H9 (cell line): Measurements from ENCODE around the gene ALDH1A3. TPM values are rescaled to one million over a fixed set of nuclear protein-coding genes. Genes with fewer than 3 reads are reported as not detected.

Experiments
- DNase-seq: peaks from one replicate; pipeline ENCODE4 v3.0.0-alpha.2; 2017
- H2AFZ ChIP-seq: one replicate; pipeline ENCODE4 v1.6.1; 2013; ENCODE audit warnings: mild to moderate bottlenecking, low read length, control low read depth, moderate library complexity
- H2AK5ac ChIP-seq: 2 replicates; pipeline ENCODE4 v1.6.1; 2013; ENCODE audit warnings: low read length, control low read depth, mixed read lengths; ENCODE audit not compliant: insufficient read length
- H2BK120ac ChIP-seq: one replicate; pipeline ENCODE4 v1.6.1; 2013; ENCODE audit warnings: low read depth, mild to moderate bottlenecking, low read length, control low read depth, inconsistent platforms; ENCODE audit not compliant: poor library complexity, severe bottlenecking
- H2BK12ac ChIP-seq: 2 replicates; pipeline ENCODE4 v1.6.1; 2013; ENCODE audit warnings: low read length, control low read depth, mixed read lengths, low read depth; ENCODE audit not compliant: insufficient read length
- H2BK15ac ChIP-seq: 2 replicates; pipeline ENCODE4 v1.6.1; 2013; ENCODE audit warnings: low read depth, low read length, control low read depth
- H2BK20ac ChIP-seq: one replicate; pipeline ENCODE4 v1.6.1; 2013; ENCODE audit warnings: low read depth, mild to moderate bottlenecking, low read length, control low read depth, inconsistent platforms; ENCODE audit not compliant: poor library complexity, severe bottlenecking
- H2BK5ac ChIP-seq: 2 replicates; pipeline ENCODE4 v1.6.1; 2013; ENCODE audit warnings: low read length, control low read depth, mixed read lengths; ENCODE audit not compliant: insufficient read length
- H3K14ac ChIP-seq: 2 replicates; pipeline ENCODE4 v1.6.1; 2013; ENCODE audit warnings: low read length, control low read depth; ENCODE audit not compliant: insufficient read depth
- H3K18ac ChIP-seq: 2 replicates; pipeline ENCODE4 v1.6.1; 2013; ENCODE audit warnings: low read depth, mild to moderate bottlenecking, mixed read lengths, low read length, control low read depth; ENCODE audit not compliant: insufficient read length
- H3K23ac ChIP-seq: 2 replicates; pipeline ENCODE4 v1.6.1; 2013; ENCODE audit warnings: low read length, control low read depth, mixed read lengths, low read depth; ENCODE audit not compliant: insufficient read length
- H3K23me2 ChIP-seq: 2 replicates; pipeline ENCODE4 v1.6.1; 2013; ENCODE audit warnings: low read depth, mild to moderate bottlenecking, mixed read lengths, low read length, control low read depth; ENCODE audit not compliant: insufficient read length, poor library complexity, severe bottlenecking
- H3K27ac ChIP-seq: 2 replicates; pipeline ENCODE4 v1.5.1; 2013; ENCODE audit warnings: low read length, control low read depth, mixed read lengths, low read depth; ENCODE audit not compliant: insufficient read length
- H3K27me3 ChIP-seq: 2 replicates; pipeline ENCODE4 v1.6.1; 2013; ENCODE audit warnings: low read length, control low read depth, inconsistent platforms; ENCODE audit not compliant: insufficient read depth
- H3K4ac ChIP-seq: 2 replicates; pipeline ENCODE4 v1.6.1; 2013; ENCODE audit warnings: low read depth, mild to moderate bottlenecking, control low read depth, inconsistent platforms, low read length, moderate library complexity
- H3K4me1 ChIP-seq: 2 replicates; pipeline ENCODE4 v1.6.1; 2013; ENCODE audit warnings: low read length, control low read depth, inconsistent platforms; ENCODE audit not compliant: insufficient read depth
- H3K4me2 ChIP-seq: 2 replicates; pipeline ENCODE4 v1.6.1; 2013; ENCODE audit warnings: low read length, control low read depth, mixed read lengths; ENCODE audit not compliant: insufficient read length, insufficient read depth
- H3K56ac ChIP-seq: 2 replicates; pipeline ENCODE4 v1.6.1; 2013; ENCODE audit warnings: low read depth, mild to moderate bottlenecking, mixed read lengths, low read length, control low read depth; ENCODE audit not compliant: insufficient read length
- H3K79me1 ChIP-seq: 2 replicates; pipeline ENCODE4 v1.6.1; 2013; ENCODE audit warnings: low read depth, mild to moderate bottlenecking, moderate library complexity, low read length, control low read depth, inconsistent platforms; ENCODE audit not compliant: insufficient read depth, poor library complexity, severe bottlenecking
- H3K79me2 ChIP-seq: 2 replicates; pipeline ENCODE4 v1.6.1; 2013; ENCODE audit warnings: low read length, control low read depth, inconsistent platforms; ENCODE audit not compliant: insufficient read depth
- H3K9ac ChIP-seq: 2 replicates; pipeline ENCODE4 v1.6.1; 2013; ENCODE audit warnings: low read length, control low read depth, mixed read lengths; ENCODE audit not compliant: insufficient read length; ENCODE audit errors: extremely low read depth
- H3K9me3 ChIP-seq: one replicate; pipeline ENCODE4 v1.6.1; 2013; ENCODE audit warnings: low read depth, low read length, inconsistent platforms; ENCODE audit not compliant: control insufficient read depth
- H3T11ph ChIP-seq: one replicate; pipeline ENCODE4 v1.6.1; 2013; ENCODE audit warnings: mild to moderate bottlenecking, low read length, control low read depth, inconsistent platforms
- H4K20me1 ChIP-seq: one replicate; pipeline ENCODE4 v1.6.1; 2013; ENCODE audit not compliant: control insufficient read depth, insufficient read length, insufficient read depth
- H4K5ac ChIP-seq: 2 replicates; pipeline ENCODE4 v1.6.1; 2013; ENCODE audit warnings: low read depth, mild to moderate bottlenecking, mixed read lengths, low read length, control low read depth; ENCODE audit not compliant: insufficient read length
- H4K8ac ChIP-seq: replicated peaks from 2 replicates; pipeline ENCODE4 v1.6.1; 2013; ENCODE audit warnings: low read length, control low read depth, mixed read lengths, low read depth; ENCODE audit not compliant: insufficient read length
- H4K91ac ChIP-seq: 2 replicates; pipeline ENCODE4 v1.6.1; 2013; ENCODE audit warnings: low read depth, mild to moderate bottlenecking, moderate library complexity, mixed read lengths, low read length, control low read depth; ENCODE audit not compliant: insufficient read length
- H3K27ac Mint-ChIP-seq, 3 experiments: 2 replicates in 2 of 3; 3 replicates in 1 of 3; pipeline ENCODE4 v1.8.0; 2020 to 2021; ENCODE audit warnings: mixed read lengths in 3 of 3, mild to moderate bottlenecking in 1 of 3, moderate library complexity in 1 of 3
- H3K27me3 Mint-ChIP-seq: 2 replicates; pipeline ENCODE4 v1.8.0; 2021; ENCODE audit warnings: low read depth, mild to moderate bottlenecking, moderate library complexity, mixed read lengths
- H3K36me3 Mint-ChIP-seq, 3 experiments: 2 replicates in 2 of 3; 3 replicates in 1 of 3; pipeline ENCODE4 v1.8.0; 2020 to 2021; ENCODE audit warnings: low read depth in 3 of 3, mixed read lengths in 3 of 3; ENCODE audit not compliant: insufficient read depth in 1 of 3
- H3K4me1 Mint-ChIP-seq, 2 experiments: 2 replicates each; pipeline ENCODE4 v1.8.0; 2020; ENCODE audit warnings: mixed read lengths in 2 of 2
- H3K4me3 Mint-ChIP-seq, 2 experiments: 2 replicates in 1 of 2; 3 replicates in 1 of 2; pipeline ENCODE4 v1.8.0; 2020 to 2021; ENCODE audit warnings: mild to moderate bottlenecking in 2 of 2, mixed read lengths in 2 of 2, moderate library complexity in 1 of 2
- H3K9me3 Mint-ChIP-seq, 2 experiments: 2 replicates in 1 of 2; 3 replicates in 1 of 2; pipeline ENCODE4 v1.8.0; 2020; ENCODE audit warnings: mild to moderate bottlenecking in 2 of 2, mixed read lengths in 2 of 2, moderate library complexity in 1 of 2
- WGBS: extraction: QIAGEN DNeasy Blood & Tissue Kit; methylation state at CpG from one replicate; pipeline ENCODE4 v1.1.7; 2013; ENCODE audit warnings: missing lambda C conversion rate, low lambda C conversion rate, mixed read lengths; ENCODE audit not compliant: insufficient read length; ENCODE audit errors: extremely low coverage; 5-methylcytosine and 5-hydroxymethylcytosine counted together
- total RNA-seq: library from RNA; stranded (reverse); gene quantifications from 2 replicates; pipeline ENCODE4 v1.2.1, GENCODE V29; 2021
- TF ChIP-seq, protein P1 (sequence below): fragments of 200-600 bp; sonication (generic); conservative IDR thresholded peaks from 3 replicates; pipeline ENCODE4 v1.8.0; 2021; ENCODE audit warnings: antibody characterized with exemption, mild to moderate bottlenecking

The ALDH1A3 gene
- total RNA-seq, 1 experiment from 2014 or later: 9.2 TPM

DNA sequence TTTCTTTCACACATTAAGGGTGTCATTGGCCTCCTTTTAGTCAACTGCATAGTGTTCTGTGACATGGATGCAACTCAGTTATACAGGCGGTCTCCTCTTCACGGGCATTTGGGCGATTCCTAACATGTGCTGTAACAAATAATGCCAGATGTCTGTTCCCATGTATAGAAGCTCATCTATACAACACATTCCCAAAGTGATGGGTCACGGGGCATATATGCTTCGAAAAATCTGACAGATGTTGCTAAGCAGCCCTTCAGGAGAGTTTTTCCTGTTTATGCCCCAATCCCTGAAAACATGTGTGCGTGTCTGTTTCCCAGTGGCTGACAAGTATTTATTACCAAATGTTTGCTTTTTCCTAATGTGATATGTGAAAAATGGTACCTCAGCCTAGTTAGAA lies 65.4 kb downstream of the ALDH1A3 start:
- H3K14ac ChIP-seq: no peak overlapping the region
- Mint-ChIP-seq H3K27me3 (no peaks in the 10 kb centered on the region), H3K9me3 (no peaks in the 10 kb centered on the region), H3K36me3 (no peaks in the 10 kb centered on the region), H3K27ac (no peak overlapping the region), H3K4me3 (no peak overlapping the region), H3K4me1 (peaks cover 11% of the 10 kb centered on the region in 2 experiments)
- H3K9ac ChIP-seq: no peak overlapping the region
- H3K4me2 ChIP-seq: no peak overlapping the region
- H3K56ac ChIP-seq: no peak overlapping the region
- H2BK120ac ChIP-seq: no peak overlapping the region
- TF ChIP-seq, protein P1, sequence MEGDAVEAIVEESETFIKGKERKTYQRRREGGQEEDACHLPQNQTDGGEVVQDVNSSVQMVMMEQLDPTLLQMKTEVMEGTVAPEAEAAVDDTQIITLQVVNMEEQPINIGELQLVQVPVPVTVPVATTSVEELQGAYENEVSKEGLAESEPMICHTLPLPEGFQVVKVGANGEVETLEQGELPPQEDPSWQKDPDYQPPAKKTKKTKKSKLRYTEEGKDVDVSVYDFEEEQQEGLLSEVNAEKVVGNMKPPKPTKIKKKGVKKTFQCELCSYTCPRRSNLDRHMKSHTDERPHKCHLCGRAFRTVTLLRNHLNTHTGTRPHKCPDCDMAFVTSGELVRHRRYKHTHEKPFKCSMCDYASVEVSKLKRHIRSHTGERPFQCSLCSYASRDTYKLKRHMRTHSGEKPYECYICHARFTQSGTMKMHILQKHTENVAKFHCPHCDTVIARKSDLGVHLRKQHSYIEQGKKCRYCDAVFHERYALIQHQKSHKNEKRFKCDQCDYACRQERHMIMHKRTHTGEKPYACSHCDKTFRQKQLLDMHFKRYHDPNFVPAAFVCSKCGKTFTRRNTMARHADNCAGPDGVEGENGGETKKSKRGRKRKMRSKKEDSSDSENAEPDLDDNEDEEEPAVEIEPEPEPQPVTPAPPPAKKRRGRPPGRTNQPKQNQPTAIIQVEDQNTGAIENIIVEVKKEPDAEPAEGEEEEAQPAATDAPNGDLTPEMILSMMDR: no peak
- H3K18ac ChIP-seq: no peak overlapping the region
- no CpG with 5 or more reads among the region's 6 CpGs for WGBS
- no peak overlapping the region for H3K4ac ChIP-seq
- H3K23ac ChIP-seq: no peak overlapping the region
- H3K79me1 ChIP-seq: no peaks in the 10 kb centered on the region
- no peak overlapping the region for H2BK15ac ChIP-seq
- H2BK20ac ChIP-seq: no peak overlapping the region
- no peak overlapping the region for H4K5ac ChIP-seq
- H3K79me2 ChIP-seq: no peaks in the 10 kb centered on the region
- H3K9me3 ChIP-seq: no peaks in the 10 kb centered on the region
- no peak overlapping the region for H3T11ph ChIP-seq
- no peak overlapping the region for H2BK12ac ChIP-seq
- H3K4me1 ChIP-seq: no peaks in the 10 kb centered on the region
- no peak overlapping the region for H2BK5ac ChIP-seq
- no peak for DNase-seq
- H4K8ac ChIP-seq: no peak overlapping the region
- no peak overlapping the region for H3K27ac ChIP-seq
- H2AK5ac ChIP-seq: no peak overlapping the region
- H4K20me1 ChIP-seq: no peaks in the 10 kb centered on the region
- no peak overlapping the region for H2AFZ ChIP-seq
- H3K23me2 ChIP-seq: no peaks in the 10 kb centered on the region
- no peak overlapping the region for H4K91ac ChIP-seq
- no peaks in the 10 kb centered on the region for H3K27me3 ChIP-seq
